ENCODE measurements around the gene HEXA. TPM values are rescaled to one million over a fixed set of nuclear protein-coding genes. Genes with fewer than 3 reads are reported as not detected.
"Not testable (repeated sequence)": the region's sequence is repeated elsewhere in the genome, so short reads cannot be mapped to it uniquely, and the experiment has no call there.

HEXA gene
- polyA plus RNA-seq, 1 donor, result 162 TPM

DNA sequence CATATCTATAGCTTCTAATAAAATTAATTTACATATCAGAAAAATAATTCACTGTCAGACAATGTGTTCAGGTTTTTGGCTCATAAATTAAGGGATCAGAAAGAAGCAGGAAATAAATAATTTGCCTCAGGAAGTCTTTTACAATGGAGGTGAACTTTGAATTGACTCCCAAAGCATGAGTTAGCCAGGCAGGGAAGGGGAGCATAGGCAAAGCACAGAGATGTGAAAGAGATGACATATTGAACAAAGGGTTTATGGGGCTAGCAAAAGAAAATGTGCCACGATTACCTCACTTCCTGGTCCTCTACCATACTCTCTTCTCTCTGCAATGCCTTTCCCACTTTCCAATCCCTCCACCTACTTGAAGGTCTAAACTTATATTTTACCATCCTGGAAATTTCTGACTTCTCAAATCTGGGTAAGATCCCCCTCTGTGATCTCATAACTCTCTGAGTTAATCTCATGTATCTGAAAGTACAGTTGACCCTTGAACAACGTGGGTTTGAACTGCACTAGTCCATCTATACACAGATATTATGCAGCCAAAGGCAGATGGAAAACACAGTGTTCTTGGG is 4.1 kb upstream of the HEXA start:
- no peak for DNase-seq
- Histone ChIP-seq H3K4me1 (ENCODE audit: control insufficient read depth, insufficient read depth, low read length) (peaks cover 4% of the 10 kb centered on the region), H3K27ac (ENCODE audit: low read length) (no peak overlapping the region), H3K9me3 (ENCODE audit: control insufficient read depth, low read depth, low read length) (no peaks in the 10 kb centered on the region), H3K36me3 (ENCODE audit: control insufficient read depth, insufficient read depth, low read length) (no peaks in the 10 kb centered on the region), H3K4me3 (ENCODE audit: low read length) (no peak overlapping the region), H3K27me3 (ENCODE audit: control insufficient read depth, insufficient read depth, low read length) (peaks cover 26% of the 10 kb centered on the region)
- 100% methylated on average over 1 of the region's 2 CpGs for WGBS (ENCODE audit: insufficient coverage, low lambda C conversion rate)

DNA sequence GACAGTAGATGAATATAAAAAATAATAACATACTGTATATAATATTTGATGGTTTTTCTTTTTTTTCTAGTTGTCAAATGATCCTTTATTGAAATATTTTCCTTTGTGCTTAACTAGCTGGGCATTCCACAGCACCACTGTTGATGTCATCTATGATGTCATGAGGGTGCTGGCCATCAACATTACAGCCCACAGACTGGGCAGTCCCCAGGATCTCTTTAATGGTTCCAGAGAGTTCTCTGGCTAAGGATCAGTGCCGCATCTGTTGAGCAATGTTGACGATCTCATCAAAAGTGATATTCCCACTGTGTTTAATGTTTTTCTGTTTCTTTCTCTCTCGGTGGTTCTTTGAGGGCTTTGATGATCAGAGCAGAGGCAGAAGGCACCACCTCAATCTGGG is 3.3 kb upstream of the HEXA start:
- H3K36me3 ChIP-seq (ENCODE audit: control insufficient read depth, insufficient read depth, low read length); H3K4me3 ChIP-seq (ENCODE audit: low read length); H3K9me3 ChIP-seq (ENCODE audit: control insufficient read depth, low read depth, low read length); DNase-seq; H3K27ac ChIP-seq (ENCODE audit: low read length); H3K4me1 ChIP-seq (ENCODE audit: control insufficient read depth, insufficient read depth, low read length): not testable (repeated sequence)
- WGBS (ENCODE audit: insufficient coverage, low lambda C conversion rate), result no CpG with 5 or more reads among the region's 3 CpGs
- peaks cover 19% of the 10 kb centered on the region for H3K27me3 ChIP-seq (ENCODE audit: control insufficient read depth, insufficient read depth, low read length)

DNA sequence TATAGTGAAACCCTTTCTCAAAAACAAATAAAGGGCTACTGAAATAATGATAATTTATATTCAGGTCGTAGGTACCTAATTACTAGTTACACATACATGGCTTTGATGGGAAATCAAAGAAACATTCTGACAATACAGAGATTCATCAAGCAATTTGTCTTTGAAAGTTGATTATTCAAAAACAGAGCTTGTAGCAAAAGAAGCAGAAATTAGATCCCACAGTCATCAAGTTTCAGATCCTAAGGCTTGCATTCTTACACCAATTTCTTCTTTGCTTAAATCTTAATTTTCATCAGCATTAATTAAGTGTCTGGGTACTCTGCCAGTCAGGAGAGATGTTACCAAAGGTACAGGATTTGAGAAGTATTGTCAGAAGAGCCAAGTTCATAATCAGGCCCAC is 1.5 kb upstream of the HEXA start:
- 100% methylated on average over 1 of the region's 1 CpG for whole genome bisulfite sequencing (ENCODE audit: insufficient coverage, low lambda C conversion rate)
- Histone ChIP-seq H3K4me1 (ENCODE audit: control insufficient read depth, insufficient read depth, low read length) (peaks cover 7% of the 10 kb centered on the region), H3K36me3 (ENCODE audit: control insufficient read depth, insufficient read depth, low read length) (no peaks in the 10 kb centered on the region), H3K4me3 (ENCODE audit: low read length) (no peak overlapping the region), H3K27ac (ENCODE audit: low read length) (peak overlapping the region; percentile 89), H3K9me3 (ENCODE audit: control insufficient read depth, low read depth, low read length) (no peaks in the 10 kb centered on the region), H3K27me3 (ENCODE audit: control insufficient read depth, insufficient read depth, low read length) (peaks cover 6% of the 10 kb centered on the region)
- no peak for DNase-seq

DNA sequence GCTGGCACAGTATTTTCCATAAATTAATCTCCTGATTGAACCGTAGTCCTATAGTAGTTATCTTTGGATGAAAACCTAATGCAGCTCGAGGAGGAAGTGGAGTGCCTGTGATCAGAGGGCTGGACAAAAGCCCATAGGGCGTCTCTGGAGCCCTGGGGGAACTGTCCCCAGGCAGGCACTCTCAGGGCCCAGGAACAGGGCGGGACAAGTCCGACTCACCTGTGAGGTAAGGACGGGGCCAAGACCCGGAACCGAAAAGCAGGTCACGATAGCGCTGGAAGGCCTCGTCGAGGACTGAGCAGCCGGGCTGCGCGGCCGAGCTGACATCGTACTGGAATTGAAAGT is 341 bp downstream of the HEXA start:
- no peak for DNase-seq
- H3K27ac ChIP-seq (ENCODE audit: low read length), result peak overlapping the region; percentile 89
- no peaks in the 10 kb centered on the region for H3K9me3 ChIP-seq (ENCODE audit: control insufficient read depth, low read depth, low read length)
- H3K4me1 ChIP-seq (ENCODE audit: control insufficient read depth, insufficient read depth, low read length), result peaks cover 7% of the 10 kb centered on the region
- H3K27me3 ChIP-seq (ENCODE audit: control insufficient read depth, insufficient read depth, low read length), result no peaks in the 10 kb centered on the region
- H3K4me3 ChIP-seq (ENCODE audit: low read length), result peak overlapping the region; percentile 91
- WGBS (ENCODE audit: insufficient coverage, low lambda C conversion rate), result no CpG with 5 or more reads among the region's 17 CpGs
- peaks cover under 1% of the 10 kb centered on the region for H3K36me3 ChIP-seq (ENCODE audit: control insufficient read depth, insufficient read depth, low read length)

DNA sequence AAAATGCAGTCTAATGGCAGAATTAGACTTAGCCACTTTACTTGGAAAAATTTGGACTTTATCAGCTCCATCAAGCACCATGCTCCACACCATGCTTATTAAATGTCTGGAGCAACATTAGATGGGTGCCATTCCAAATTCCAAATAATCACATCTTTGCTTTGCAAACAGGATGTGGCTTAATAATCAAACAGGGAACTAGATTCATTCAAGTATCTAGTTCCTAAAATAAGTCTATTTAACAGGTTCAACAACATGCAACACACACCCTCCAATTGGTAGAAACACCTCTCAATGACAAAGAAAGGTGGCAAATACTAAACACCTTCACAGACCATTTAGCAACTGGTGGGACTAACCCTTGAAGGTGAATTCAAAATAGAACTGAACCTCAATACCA is 3.5 kb downstream of the HEXA start:
- Histone ChIP-seq H3K4me3 (ENCODE audit: low read length) (no peak overlapping the region), H3K27me3 (ENCODE audit: control insufficient read depth, insufficient read depth, low read length) (no peaks in the 10 kb centered on the region), H3K4me1 (ENCODE audit: control insufficient read depth, insufficient read depth, low read length) (peaks cover 7% of the 10 kb centered on the region), H3K9me3 (ENCODE audit: control insufficient read depth, low read depth, low read length) (no peaks in the 10 kb centered on the region), H3K36me3 (ENCODE audit: control insufficient read depth, insufficient read depth, low read length) (peaks cover 19% of the 10 kb centered on the region), H3K27ac (ENCODE audit: low read length) (no peak overlapping the region)
- no peak for DNase-seq

DNA sequence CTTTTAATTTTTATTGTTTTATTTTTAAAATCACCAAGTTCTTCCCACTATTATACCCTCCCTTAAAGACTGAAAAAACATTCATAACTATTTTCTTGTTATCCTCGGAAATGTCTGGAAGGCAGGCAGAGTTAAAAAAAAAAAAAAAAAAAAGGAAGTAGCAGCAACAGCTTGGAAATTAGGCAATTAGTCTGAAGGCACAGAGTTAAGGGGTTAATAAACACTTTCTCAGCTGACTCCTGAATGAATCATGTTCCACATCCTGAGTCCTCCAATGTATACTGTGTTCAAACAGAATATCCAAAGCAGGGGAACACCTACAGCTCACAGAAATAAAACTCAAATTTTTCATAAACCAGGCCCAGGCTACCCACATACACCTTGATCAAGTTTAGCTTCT is 5.8 kb downstream of the HEXA start:
- no peak for DNase-seq
- WGBS (ENCODE audit: insufficient coverage, low lambda C conversion rate), result 71% methylated on average over 1 of the region's 1 CpG
- Histone ChIP-seq H3K36me3 (ENCODE audit: control insufficient read depth, insufficient read depth, low read length) (peaks cover 21% of the 10 kb centered on the region), H3K9me3 (ENCODE audit: control insufficient read depth, low read depth, low read length) (no peaks in the 10 kb centered on the region), H3K4me3 (ENCODE audit: low read length) (no peak overlapping the region), H3K4me1 (ENCODE audit: control insufficient read depth, insufficient read depth, low read length) (peaks cover 3% of the 10 kb centered on the region), H3K27ac (ENCODE audit: low read length) (no peak overlapping the region), H3K27me3 (ENCODE audit: control insufficient read depth, insufficient read depth, low read length) (no peaks in the 10 kb centered on the region)

DNA sequence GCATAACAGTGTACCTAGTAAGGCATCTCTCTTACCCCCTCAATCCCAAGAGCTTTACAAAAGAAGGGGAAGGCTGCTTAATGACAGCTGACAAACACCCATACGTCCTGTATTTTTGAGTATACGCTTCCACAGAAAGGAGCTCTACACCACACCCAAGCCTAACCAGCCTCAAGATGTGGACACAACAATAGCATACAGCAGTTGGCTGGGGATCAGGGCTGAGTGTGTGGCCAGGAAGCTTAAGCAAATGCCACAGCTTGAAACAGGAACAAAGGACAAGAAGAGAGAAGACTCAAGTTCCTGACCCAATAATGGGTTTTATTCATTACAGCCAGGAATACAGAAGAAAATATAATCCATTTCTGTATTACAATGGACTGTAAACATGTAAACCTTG is 6.9 kb downstream of the HEXA start:
- no CpG with 5 or more reads among the region's 2 CpGs for WGBS (ENCODE audit: insufficient coverage, low lambda C conversion rate)
- H3K36me3 ChIP-seq (ENCODE audit: control insufficient read depth, insufficient read depth, low read length), result peaks cover 21% of the 10 kb centered on the region
- H3K4me3 ChIP-seq (ENCODE audit: low read length), result no peak overlapping the region
- no peaks in the 10 kb centered on the region for H3K4me1 ChIP-seq (ENCODE audit: control insufficient read depth, insufficient read depth, low read length)
- no peak overlapping the region for H3K27ac ChIP-seq (ENCODE audit: low read length)
- H3K27me3 ChIP-seq (ENCODE audit: control insufficient read depth, insufficient read depth, low read length), result no peaks in the 10 kb centered on the region
- no peaks in the 10 kb centered on the region for H3K9me3 ChIP-seq (ENCODE audit: control insufficient read depth, low read depth, low read length)
- DNase-seq, result no peak

DNA sequence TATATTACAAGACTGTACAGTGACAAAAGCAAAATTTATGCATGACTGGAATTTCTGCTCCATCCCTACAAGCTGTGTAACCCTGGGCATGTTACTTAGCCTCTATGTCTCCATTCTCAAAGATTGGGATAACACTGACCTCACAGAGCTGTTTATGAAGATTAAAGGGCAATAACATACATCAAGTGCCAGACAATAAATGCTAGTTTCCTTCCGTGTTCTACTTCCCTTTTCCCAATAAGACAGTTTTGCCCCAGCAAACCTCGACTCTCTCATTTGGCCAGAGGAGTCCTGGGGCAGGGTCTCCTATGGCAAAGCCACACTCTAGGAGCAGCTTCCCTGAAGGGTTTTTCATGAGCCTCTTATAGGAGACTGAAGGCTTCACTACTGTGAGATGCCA is 7.5 kb downstream of the HEXA start:
- Histone ChIP-seq H3K27ac (ENCODE audit: low read length) (no peak overlapping the region), H3K4me1 (ENCODE audit: control insufficient read depth, insufficient read depth, low read length) (no peaks in the 10 kb centered on the region), H3K9me3 (ENCODE audit: control insufficient read depth, low read depth, low read length) (no peaks in the 10 kb centered on the region), H3K36me3 (ENCODE audit: control insufficient read depth, insufficient read depth, low read length) (peaks cover 23% of the 10 kb centered on the region), H3K4me3 (ENCODE audit: low read length) (no peak overlapping the region), H3K27me3 (ENCODE audit: control insufficient read depth, insufficient read depth, low read length) (no peaks in the 10 kb centered on the region)
- no CpG with 5 or more reads among the region's 2 CpGs for WGBS (ENCODE audit: insufficient coverage, low lambda C conversion rate)
- no peak for DNase-seq

DNA sequence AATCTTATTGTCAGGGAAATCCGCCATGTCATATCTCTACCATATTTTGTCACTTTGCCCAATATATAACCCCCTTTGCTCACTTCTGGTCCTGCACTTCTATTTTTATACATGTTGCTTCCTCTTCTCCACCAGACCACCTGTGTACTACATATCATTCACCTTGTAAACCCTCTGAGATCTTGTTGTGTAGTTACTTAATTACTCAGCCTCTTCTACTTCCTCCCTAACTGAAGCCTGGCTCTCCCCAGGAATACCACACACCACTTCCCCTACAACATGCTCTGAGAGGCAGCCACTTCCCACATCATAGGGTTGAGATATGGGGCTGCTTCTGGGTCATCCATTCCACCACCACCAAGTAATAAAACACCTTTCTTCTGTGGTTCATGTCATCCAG is 10.0 kb downstream of the HEXA start:
- 100% methylated on average over 1 of the region's 1 CpG for WGBS (ENCODE audit: insufficient coverage, low lambda C conversion rate)
- Histone ChIP-seq H3K9me3 (ENCODE audit: control insufficient read depth, low read depth, low read length) (no peaks in the 10 kb centered on the region), H3K36me3 (ENCODE audit: control insufficient read depth, insufficient read depth, low read length) (peaks cover 37% of the 10 kb centered on the region), H3K4me1 (ENCODE audit: control insufficient read depth, insufficient read depth, low read length) (no peaks in the 10 kb centered on the region), H3K27me3 (ENCODE audit: control insufficient read depth, insufficient read depth, low read length) (no peaks in the 10 kb centered on the region), H3K27ac (ENCODE audit: low read length) (no peak overlapping the region), H3K4me3 (ENCODE audit: low read length) (no peak overlapping the region)
- no peak for DNase-seq

DNA sequence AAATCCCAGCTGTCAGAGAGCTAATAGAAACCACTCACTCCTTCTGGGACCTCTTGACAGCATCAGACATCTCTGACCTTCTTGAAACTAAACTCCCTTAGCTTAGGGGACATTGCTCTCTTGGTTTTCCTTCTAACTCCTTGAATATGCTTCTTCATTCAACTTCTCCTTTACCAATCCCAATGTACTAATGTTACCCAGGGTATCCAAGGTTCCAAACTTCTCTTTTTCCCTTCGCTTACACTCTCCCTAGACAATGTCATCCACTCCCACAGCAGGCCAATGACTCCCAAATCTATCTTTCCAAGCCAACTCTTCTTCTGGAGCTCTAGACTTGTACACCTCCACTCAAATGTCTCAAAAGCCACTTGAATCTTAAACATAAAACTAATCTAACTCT is 14.6 kb downstream of the HEXA start:
- WGBS (ENCODE audit: insufficient coverage, low lambda C conversion rate), result no CpG with 5 or more reads among the region's 1 CpG
- no peaks in the 10 kb centered on the region for H3K9me3 ChIP-seq (ENCODE audit: control insufficient read depth, low read depth, low read length)
- no peaks in the 10 kb centered on the region for H3K27me3 ChIP-seq (ENCODE audit: control insufficient read depth, insufficient read depth, low read length)
- H3K4me1 ChIP-seq (ENCODE audit: control insufficient read depth, insufficient read depth, low read length), result no peaks in the 10 kb centered on the region
- no peak for DNase-seq
- no peak overlapping the region for H3K27ac ChIP-seq (ENCODE audit: low read length)
- H3K4me3 ChIP-seq (ENCODE audit: low read length), result no peak overlapping the region
- H3K36me3 ChIP-seq (ENCODE audit: control insufficient read depth, insufficient read depth, low read length), result peaks cover 27% of the 10 kb centered on the region

DNA sequence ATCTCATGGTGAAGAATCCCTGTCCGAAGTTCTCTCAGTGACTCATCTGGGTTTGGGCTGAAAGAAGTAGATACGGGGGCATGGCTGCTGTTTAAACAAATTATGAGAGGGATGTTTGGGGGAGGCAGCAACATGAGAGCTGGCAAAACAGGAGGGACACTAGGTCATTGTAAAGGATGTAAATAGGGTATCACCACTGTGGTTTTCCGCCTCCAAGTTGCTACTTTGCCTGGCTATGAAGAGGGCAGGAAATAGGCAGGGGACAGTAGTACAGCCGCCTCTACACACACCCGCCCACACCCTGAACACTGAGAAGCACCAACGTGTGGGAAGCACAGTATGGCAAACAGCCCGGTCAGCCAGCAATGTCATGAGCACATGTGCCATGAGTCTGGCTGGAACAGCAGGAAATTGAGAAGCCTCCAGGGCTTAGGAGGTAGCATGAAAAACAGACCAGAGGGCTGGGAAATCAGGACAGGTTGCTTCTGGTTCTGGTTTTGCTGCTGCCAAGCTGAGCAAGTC is 17.1 kb downstream of the HEXA start:
- WGBS (ENCODE audit: insufficient coverage, low lambda C conversion rate), result no CpG with 5 or more reads among the region's 7 CpGs
- no peak for DNase-seq
- peaks cover 48% of the 10 kb centered on the region for H3K36me3 ChIP-seq (ENCODE audit: control insufficient read depth, insufficient read depth, low read length)
- H3K4me3 ChIP-seq (ENCODE audit: low read length), result no peak overlapping the region
- H3K27ac ChIP-seq (ENCODE audit: low read length), result no peak overlapping the region
- no peaks in the 10 kb centered on the region for H3K9me3 ChIP-seq (ENCODE audit: control insufficient read depth, low read depth, low read length)
- H3K27me3 ChIP-seq (ENCODE audit: control insufficient read depth, insufficient read depth, low read length), result no peaks in the 10 kb centered on the region
- H3K4me1 ChIP-seq (ENCODE audit: control insufficient read depth, insufficient read depth, low read length), result no peaks in the 10 kb centered on the region
